GM12801 (cell line): ENCODE results near the gene ACO1.

Source experiments
- TF ChIP-seq, protein P1 (sequence below): IDR thresholded peaks from one replicate; pipeline ENCODE4 v1.5.1; 2011; ENCODE audit warnings: control low read depth; ENCODE audit not compliant: insufficient read length; ENCODE audit errors: extremely low read depth

ACO1 gene

DNA sequence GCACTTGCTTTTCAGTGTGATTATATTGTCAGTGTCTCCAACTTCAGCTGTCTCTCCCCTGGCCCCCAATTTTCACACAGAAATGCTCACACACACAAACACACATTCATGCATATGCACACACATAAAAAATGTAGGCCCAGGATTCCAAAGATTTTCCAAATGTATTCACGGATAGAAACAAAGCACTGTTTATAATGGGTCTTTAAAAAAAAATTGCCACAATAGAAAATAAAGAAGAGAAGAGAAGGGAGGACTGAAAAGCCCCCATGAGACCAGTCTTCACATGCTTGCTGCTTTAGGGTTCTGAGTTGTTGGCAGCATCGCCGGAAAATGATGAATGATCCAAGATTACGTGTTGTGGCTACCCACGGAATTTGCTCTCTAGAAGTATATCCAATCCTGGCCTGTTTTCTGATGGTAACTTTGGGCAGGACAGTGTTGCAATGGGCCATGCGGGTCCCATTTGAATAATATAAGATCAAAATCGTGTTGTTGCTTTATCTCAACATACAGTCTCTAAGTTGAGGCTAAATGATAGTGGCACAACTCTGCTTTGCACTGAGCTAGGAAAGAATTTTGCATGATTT, 36.2 kb upstream of the ACO1 start:
- TF ChIP-seq, protein P1, sequence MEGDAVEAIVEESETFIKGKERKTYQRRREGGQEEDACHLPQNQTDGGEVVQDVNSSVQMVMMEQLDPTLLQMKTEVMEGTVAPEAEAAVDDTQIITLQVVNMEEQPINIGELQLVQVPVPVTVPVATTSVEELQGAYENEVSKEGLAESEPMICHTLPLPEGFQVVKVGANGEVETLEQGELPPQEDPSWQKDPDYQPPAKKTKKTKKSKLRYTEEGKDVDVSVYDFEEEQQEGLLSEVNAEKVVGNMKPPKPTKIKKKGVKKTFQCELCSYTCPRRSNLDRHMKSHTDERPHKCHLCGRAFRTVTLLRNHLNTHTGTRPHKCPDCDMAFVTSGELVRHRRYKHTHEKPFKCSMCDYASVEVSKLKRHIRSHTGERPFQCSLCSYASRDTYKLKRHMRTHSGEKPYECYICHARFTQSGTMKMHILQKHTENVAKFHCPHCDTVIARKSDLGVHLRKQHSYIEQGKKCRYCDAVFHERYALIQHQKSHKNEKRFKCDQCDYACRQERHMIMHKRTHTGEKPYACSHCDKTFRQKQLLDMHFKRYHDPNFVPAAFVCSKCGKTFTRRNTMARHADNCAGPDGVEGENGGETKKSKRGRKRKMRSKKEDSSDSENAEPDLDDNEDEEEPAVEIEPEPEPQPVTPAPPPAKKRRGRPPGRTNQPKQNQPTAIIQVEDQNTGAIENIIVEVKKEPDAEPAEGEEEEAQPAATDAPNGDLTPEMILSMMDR, result no peak

DNA sequence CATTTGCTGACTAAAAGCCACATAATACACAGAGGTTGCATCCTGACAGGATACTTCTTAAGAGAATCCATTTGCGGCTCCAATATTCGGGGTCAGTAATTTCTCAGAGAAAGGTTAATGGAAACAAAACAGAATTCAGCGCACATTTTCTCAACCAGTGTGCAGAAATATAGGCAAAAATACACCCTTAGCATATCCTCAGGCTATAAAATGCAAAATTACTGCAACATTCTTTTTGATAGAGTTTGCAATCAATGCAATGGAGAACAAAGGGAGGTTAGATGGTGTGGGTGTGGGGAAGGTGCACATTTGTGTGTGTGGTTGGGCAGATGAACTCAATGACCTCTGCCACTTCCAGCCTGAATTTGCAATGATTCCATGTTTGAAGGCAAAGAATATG, 35.4 kb upstream of the ACO1 start:
- TF ChIP-seq, protein P1, result no peak

DNA sequence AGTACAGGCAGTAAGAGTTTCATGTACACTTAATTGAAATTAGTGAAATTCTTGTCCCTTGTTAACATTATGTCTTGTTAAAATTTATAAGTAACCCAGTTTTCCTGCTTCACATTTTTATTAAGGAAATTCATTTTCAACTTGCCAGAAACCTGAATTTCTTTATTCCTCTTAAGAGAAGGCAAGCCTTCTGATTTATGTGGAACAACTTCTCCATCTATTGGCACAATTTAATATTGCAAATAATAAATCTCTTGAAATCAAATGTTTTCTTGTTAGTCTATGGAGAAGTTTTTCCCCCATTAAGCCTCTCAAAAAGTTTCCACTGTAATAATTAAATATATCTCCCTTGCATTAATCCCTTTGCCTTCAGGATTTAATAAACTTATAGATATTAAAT, 33.8 kb upstream of the ACO1 start:
- TF ChIP-seq, protein P1, result no peak

DNA sequence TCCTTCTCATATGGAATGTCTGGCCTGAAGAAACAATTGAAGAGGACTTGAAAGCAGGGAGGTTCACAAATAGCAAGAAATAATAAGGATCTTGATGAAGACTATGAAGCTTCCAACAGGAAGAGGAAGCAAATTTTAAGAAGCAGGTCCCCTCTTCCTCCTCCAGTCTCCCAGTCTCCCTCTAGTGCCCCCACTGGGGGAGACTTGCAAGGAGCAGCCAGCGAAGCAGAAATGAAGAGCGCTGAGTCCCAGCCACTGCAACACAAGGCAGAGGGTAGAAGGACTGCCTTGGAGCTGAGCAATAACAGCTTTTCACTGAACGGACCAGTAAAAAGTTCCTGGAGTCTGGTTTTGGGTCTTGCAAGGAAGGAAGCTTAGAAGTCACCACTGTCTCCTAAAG, 32.6 kb upstream of the ACO1 start:
- TF ChIP-seq, protein P1, result no peak

GRCh38 chr9:32359452-32359851, 25.0 kb upstream of the ACO1 start:
- TF ChIP-seq, protein P1, result no peak

GRCh38 chr9:32360983-32361673, 23.3 kb upstream of the ACO1 start:
- TF ChIP-seq, protein P1, result no peak

DNA sequence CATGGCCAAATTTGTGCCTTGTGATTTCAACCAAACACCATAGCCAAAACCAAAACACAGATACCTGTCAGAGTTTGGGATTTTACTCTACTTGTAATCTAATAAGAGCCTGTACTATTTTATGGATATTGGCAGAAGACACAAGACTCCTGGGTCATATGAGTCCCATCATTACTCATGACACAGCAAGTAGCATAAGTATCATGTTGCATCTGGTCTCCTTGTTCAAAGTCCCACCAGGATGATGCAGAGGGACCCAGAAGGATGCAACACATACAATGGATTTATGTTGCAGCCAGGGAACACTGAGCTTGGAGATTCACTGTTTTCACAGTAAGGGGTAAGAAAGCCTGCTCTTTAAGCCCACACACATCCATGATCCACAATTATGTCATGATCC, 13.2 kb upstream of the ACO1 start:
- TF ChIP-seq, protein P1, result no peak
